ENCODE data around the gene PARVB. TPM values are rescaled to one million over a fixed set of nuclear protein-coding genes. Genes with fewer than 3 reads are reported as not detected.

Gene PARVB
- total and polyA plus RNA-seq, 9 of the 15 experiments (the other 6 are each of a cell fraction or from before 2014, with no cell fraction given): 1.1 to 59.2 (median 29.2) TPM

- intact Hi-C loops (cut with micrococcal nuclease) (no loop called here), in situ Hi-C loops (cut with MboI) (no loop called here)
- Histone ChIP-seq H3K79me2 (ENCODE audit: control insufficient read depth, insufficient read depth, low read length) (no peaks in the 10 kb centered on the region), H3K9me3 (replicated peaks; ENCODE audit: control insufficient read depth, insufficient read depth, low read depth, low read length) (no peaks in the 10 kb centered on the region), H3K4me1 (replicated peaks in 1 of 2; ENCODE audit: control insufficient read depth in 2 of 2, insufficient read depth in 2 of 2, low read length in 2 of 2) (no peaks in the 10 kb centered on the region), H3K27ac (ENCODE audit: extremely low read depth, low read depth, low read length) (no peak overlapping the region), H3K4me3 (no peak overlapping the region), H2AFZ (ENCODE audit: low read depth, low read length) (no peak overlapping the region), H3K9ac (ENCODE audit: insufficient read depth in 1 of 2, low read depth in 2 of 2, low read length in 2 of 2) (no peak overlapping the region), H4K20me1 (replicated peaks; ENCODE audit: control insufficient read depth, insufficient read depth, low read length) (no peaks in the 10 kb centered on the region), H3K27me3 (ENCODE audit: control insufficient read depth in 2 of 2, insufficient read depth in 2 of 2, low read length in 2 of 2) (no peaks in the 10 kb centered on the region), H3K9me1 (ENCODE audit: control insufficient read depth, insufficient read depth, low read length) (no peaks in the 10 kb centered on the region), H3K36me3 (ENCODE audit: control insufficient read depth, insufficient read depth, low read length) (peaks cover 2% of the 10 kb centered on the region; the same call in 1 of the 3 replicates), H3K4me2 (ENCODE audit: insufficient read depth, low read length) (no peak overlapping the region)
- FAIRE-seq: no peak
- ChIA-PET POLR2A (no interaction called here), CTCF (ENCODE audit: low intra/inter-chr PET ratio) (no interaction called here)
- 90% methylated on average over 9 of the region's 13 CpGs for WGBS (ENCODE audit: insufficient coverage, low coverage, missing lambda C conversion rate)
- no peak for DNase-seq (ENCODE audit: extremely low read depth in 1 of 4, low spot score in 3 of 4)
- TF ChIP-seq MLLT1 (IDR thresholded peaks at IDR 0.05) (no peak), ZNF274 (IDR thresholded peaks at IDR 0.05; ENCODE audit: borderline replicate concordance, low read depth, low read length) (no peak), MECOM (CRISPR knock-in tag; IDR thresholded peaks at IDR 0.05) (no peak), ILF3 (IDR thresholded peaks at IDR 0.05; ENCODE audit: borderline replicate concordance) (no peak), CBFA2T3 (IDR thresholded peaks at IDR 0.05) (no peak), U2AF2 (optimal IDR thresholded peaks at IDR 0.05; ENCODE audit: low read depth, low read length) (no peak), PHF20 (IDR thresholded peaks at IDR 0.05; ENCODE audit: partially characterized antibody) (no peak), KLF13 (tag; IDR thresholded peaks at IDR 0.05; ENCODE audit: borderline replicate concordance, low read depth) (no peak)
- ATAC-seq: no peak
- no TSS peak for BruUV-seq (replicated peaks)
Measured at GRCh38 chr22:44099696-44100095, 75.6 kb downstream of the PARVB start.
